Hematopoietic multipotent progenitor cell treated with erythropoietin and hydrocortisone succinate and interleukin-3 and kit ligand, for 6 days (in vitro differentiated cells): ENCODE results near the gene TMEM86B.

ENCODE experiments used
- DNase-seq: peaks from one replicate; pipeline ENCODE4 v3.0.0-alpha.2; 2015

The TMEM86B gene

GRCh38 chr19:55257461-55258420 is 29.2 kb upstream of the TMEM86B start:
- DNase-seq: peak; percentile 51

DNA sequence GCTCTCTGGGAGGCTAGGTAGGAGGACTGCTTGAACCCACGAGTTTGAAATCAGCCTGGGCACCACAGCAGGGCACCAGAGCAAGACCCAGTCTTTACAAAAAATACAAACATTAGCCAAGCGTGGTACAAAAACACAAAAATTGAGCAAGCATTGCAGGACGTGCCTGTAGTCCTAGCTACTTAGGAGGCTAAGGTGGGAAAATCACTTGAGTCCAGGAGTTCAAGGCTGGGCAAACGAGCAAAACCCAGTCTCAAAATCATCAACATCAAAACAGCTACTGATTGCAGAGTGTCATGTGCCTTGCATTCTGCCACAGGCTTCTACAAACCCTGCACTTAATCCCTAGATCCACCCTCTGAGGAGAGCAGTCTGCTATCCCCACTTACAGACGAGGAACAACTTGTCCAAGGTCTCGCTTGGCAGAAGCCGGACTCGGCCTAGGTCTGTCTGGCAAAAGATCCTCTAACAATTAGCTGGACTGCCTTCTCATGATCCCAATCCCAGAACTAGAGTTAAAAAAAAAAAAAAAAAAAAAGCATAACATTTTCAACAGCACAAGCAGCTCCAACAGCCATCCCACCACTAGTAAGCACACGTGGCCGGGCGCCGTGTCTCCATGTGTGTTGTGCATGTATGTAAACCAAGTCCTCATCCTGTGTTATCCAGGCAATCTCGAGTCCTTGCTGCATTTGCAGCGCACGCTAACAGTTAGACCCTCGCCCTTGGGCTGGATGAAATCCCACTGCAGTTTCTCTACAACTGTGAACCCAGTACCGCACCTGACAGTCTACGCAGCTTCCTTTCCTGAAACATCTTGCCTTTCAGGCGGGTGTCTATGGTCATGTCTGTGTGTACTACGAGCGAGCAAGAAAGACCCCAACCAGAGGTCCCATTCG is 28.2 kb upstream of the TMEM86B start:
- peak; percentile 54 for DNase-seq

GRCh38 chr19:55255618-55256423 is 27.3 kb upstream of the TMEM86B start:
- peak; percentile 56 for DNase-seq

DNA sequence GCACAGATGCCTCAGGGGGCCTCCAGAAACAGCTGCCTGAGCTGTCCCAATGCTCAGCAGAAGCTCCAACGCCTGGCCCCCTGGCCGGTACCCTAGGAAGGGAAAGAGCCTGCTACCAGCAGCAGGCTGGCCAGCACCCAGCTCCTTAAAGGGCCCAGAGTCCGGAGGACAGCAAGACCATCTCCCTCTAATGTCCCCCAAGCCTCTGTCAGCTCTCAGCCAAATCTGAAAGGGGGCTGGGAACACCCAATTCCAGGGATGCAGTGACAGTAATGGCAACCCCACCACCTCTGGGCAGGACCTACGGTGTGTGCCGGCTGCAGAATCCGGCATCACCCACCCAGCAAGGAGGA is 26.0 kb upstream of the TMEM86B start:
- DNase-seq: no peak

DNA sequence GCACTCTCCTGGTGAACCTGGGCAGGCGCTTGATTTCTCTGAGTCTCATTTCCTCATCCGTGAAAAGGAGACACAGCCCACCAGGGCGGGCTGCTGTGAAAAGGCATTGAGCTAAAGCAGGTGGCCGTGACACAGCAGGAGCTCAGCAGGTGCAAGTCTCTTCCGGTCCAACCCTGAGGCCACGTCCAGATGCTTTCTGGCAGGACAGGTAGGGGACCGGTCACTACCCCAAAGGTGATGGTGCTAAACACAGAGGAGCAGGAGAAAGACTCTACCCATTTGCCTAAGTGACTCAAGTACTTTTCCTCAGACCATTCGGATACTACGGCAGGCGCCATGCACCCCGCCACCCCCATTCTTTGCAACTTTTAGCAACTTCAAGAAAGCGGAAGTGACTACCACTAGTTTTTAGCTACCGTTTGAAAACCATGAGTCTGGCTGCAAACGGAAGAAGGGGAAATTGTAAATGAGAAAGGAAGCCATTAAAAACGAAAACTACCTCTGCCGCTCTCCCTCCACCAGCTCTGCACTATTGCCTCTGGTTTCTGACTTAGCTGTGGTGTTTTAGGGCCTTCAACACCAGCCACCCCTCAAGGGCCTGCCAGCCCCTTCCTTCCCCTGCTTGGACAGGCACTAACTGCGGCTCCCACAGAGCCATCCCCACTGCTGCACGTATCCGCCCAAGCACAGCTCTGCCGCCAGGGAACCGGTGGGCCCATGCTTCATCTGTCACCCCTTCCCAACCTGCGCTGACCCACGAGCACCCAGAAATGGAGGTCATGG is 25.5 kb upstream of the TMEM86B start:
- DNase-seq: peak; percentile 82

- DNase-seq: peak; percentile 56
These were observed 24.4 kb upstream of the TMEM86B start for GRCh38 chr19:55252760-55253663.

DNA sequence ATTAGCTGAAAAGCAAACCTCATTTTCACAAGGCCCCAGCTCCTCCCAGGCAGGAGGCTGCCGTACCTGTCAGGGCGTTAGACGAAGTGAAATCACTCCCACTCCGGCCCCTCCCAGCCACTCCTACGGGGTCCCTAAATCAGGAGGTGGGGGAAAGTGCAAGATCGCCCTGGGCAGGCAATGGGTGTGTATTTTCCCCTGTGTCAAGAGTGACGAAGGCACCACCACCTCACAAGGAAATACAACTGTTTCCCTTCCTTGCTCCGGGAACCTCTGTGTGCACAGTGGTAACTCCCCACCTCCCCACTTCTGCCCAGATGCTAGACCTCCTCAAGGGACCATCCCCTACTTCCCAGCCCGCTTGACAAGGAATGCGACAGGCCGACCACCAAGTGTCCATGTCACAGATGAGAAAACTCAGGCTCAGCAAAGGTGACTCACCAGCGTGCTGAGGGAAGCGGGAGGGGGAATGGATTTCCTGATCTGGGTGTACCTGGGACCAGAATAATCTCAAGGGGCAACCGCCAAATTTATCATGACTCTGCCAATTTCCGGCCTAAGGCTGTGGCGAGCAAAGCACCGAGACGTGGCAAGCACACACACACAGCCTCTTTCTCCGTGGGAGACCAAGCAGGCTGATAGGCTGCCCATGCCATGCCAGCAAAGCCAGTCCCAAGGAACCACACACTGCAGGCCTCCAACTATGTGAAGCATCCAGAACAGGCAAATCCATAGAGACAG is 22.9 kb upstream of the TMEM86B start:
- DNase-seq: peak; percentile 90

DNA sequence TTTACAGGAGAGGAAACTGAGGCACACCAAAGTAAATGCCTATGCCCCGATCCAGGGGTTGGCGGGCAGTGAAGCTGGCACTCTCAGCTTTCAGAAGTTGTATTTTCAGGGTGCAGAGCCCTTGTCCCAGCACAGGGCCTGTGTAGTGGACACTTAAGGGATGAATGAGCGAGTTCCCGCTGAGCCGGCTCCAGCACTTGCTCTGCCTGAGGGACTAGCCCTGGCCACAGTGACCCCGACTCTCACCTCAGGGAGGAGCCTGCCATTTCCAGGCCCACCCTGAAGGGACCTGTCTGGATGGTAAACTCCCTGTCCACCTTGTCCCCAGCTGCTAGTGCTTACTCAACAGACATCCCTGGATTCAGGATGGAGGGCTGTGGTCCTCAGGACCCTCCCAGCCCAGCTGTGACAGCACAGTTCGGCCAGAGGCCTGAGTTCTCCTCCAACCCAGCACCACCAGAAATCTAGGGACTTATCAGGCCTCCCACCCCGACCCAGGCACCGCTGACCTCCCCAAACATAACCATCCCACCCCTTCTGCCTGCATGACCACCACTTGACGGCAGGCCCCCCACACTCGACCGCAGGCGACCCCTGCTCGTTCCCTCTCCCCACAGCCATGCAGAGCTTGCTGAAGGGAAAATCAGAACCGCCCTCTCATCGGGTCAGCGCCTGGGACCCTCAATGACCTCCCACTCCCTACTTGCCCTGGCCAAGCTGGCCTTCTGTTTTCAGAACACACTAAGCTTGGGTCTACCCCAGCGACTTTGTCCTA is 21.9 kb upstream of the TMEM86B start:
- no peak for DNase-seq

DNA sequence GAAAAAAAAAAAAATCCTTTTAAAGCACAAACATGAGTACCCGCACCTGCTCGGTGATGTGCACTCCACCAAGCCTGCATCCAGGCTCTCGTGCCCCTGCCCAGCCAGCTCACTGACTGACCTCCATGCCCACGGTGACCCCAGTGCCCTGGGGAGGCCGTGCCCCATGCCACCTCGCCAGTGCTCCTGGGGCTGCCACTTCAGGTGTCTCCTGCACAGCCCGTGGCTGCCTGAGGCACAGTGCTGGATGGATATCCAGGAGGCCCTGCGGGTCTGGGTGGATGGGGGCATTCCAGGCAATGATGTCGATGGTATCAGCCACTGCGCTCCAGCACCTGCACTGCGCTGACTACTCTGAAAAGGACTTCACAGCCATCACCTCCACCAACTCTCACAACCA is 21.3 kb upstream of the TMEM86B start:
- no peak for DNase-seq

- DNase-seq: peak; percentile 41
These were observed 20.1 kb upstream of the TMEM86B start for GRCh38 chr19:55248704-55249103.

DNA sequence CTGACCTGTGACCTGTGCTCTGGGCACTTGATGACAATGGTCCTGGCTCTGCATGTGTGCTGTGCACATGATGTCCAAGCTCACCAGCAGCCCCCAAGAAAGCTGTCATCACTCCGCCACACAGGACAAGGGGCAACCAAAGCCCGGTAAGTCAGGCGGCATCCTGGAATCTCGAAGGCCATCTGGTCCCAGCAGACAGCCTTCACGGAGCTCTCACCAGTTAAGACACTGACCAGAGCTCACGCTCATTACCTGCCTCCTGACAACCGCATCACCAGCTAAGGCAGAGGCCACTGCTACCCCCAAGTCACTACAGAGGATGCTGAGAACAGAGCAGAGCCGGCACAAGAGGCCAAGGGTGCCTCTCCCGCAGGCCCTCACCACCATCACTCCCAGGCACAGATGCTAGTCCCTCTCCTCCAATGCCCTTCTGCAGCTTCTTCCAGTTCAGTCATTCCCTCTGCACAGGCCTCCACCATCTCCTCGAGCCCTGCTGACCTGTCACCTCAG is 19.7 kb upstream of the TMEM86B start:
- DNase-seq: no peak

GRCh38 chr19:55247621-55248099 is 19.1 kb upstream of the TMEM86B start:
- DNase-seq: no peak

DNA sequence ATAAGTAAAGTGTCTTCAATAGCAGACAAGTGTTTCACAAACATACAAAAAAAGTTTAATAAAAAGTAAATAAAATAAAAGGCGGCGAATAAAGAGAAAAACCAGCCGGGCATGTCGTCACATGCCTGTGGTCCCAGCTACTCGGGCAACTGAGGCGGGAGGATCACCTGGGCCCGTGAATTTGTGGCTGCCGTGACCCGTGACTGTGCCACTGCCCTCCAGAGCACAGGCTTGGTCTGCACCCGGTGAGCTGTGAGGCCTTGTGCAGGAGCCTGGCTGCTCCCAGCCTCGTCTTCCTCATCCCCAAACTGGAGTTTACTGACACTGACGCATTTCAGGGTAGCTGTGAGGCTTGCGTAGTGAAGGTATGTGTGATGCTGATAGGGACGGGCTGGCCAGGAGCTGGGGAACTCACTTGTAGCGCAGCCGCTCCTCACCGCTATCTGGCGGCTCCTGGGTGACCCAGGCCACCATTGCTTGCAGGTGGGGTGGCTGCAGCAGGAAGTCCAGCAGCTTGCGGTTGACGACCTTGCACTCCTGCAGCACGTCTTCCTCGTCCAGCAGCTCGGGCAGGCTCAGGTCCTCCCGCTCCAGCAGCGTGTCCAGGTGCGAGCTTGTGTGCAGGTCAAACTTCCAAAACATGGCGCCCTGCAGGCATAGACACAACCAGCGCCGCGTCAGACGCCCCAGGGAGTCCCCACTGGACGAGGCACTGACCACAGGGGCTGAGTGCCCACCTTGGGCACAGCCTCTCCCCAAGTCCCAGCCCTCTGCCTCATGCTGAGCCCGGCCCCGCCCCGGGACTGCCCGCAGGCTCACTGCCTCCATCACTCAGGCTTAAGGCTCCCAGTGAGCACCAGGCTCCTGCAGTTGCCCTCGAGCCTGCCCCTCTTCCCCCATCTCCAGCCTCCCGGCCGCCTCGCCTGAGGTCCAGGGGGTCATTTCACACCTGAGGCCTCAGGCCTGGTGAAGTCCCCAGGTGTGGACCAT is 18.2 kb upstream of the TMEM86B start:
- DNase-seq: no peak

DNA sequence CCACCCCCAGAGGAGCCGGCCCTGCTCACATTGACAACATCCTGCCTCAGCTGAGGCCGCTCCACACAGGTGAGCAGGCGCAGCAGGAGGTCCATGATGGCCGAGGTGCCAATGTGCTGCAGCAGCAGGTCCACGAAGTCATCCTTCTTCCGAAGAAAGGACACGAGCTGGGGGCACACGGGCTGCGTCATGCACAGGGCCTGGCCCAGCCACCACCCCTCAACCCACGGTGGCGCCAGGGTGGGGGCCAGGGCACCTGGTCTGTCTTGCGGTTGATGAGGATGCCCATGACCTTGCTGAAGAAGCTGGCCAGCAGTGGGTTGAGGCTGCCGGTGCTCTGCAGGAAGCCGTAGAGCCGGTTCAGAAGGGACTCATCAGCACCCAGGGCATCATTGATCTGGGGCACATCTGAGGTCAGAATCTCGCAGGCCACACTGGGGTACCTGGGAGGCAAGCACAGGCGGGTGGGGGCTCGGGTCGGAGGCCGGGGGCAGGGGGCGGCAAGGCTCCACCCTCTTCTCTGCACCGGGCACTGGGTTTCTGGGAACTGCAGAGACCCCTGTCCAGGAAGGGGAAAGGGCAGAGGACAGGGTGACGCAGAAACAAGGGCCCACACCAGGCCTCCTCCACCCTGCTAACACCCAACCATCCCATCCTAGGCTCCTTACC is 16.8 kb upstream of the TMEM86B start:
- DNase-seq: no peak

DNA sequence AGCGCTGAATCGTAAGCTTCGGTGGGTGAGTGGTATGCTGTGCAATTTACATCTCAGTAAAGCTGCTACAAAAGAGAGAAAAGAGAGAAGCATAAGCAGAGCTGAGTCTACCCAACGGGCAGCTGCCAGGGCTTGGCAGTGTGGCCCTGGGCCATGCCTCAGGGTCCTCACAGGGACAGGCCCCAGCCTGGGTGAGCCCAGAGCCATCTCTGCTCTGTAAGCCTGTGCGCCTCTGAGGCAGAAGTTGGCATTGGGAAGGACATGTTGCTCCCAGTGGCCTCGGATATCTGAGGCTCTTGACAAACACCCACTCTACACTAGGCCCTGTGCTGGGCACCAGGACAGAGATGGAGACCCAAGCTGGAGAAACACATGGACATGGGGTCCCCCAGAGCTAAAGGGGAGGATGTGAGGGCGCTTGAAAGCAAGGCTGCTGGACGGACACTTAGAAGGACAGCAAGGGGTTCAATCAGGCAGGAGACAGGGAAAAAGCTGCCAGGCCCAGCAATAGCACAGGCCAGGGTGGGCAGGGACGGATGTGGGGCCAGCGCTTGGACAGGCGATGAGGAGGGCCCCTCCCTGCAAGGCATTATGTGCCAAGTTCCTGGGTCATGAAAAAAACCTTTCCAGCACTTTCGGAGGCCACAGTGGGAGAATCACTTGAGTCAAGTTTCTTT is 15.6 kb upstream of the TMEM86B start:
- no peak for DNase-seq

- DNase-seq: no peak
These were observed 14.0 kb upstream of the TMEM86B start for GRCh38 chr19:55242517-55242916.
